Measurements from ENCODE around the gene DHH.
A peak's percentile ranks its signal among the peaks of the same experiment; 100 is the strongest.

Gene DHH

GRCh38 chr12:49108958-49109404, 14.4 kb upstream of the DHH start:
- H3K27ac ChIP-seq (ENCODE audit: low read depth, low read length) = peak overlapping the region; percentile 16
- peaks cover 17 to 37% of the 10 kb centered on the region in 2 donors for H3K4me1 ChIP-seq (ENCODE audit: control insufficient read depth in 1 of 2, insufficient read depth in 2 of 2, low read length in 2 of 2)
- no peaks in the 10 kb centered on the region for H3K27me3 ChIP-seq (ENCODE audit: control insufficient read depth in 1 of 2, insufficient read depth in 2 of 2, low read length in 2 of 2)
- peak overlapping the region; percentile 66 to 89 for H3K9ac ChIP-seq (ENCODE audit: low read depth in 1 of 2, low read length in 2 of 2)
- H3K36me3 ChIP-seq (ENCODE audit: control insufficient read depth in 1 of 2, insufficient read depth in 2 of 2, low read length in 2 of 2) = peaks cover 2 to 28% of the 10 kb centered on the region in 2 donors
- no peaks in the 10 kb centered on the region for H3K9me3 ChIP-seq (ENCODE audit: control insufficient read depth in 1 of 2, low read length in 2 of 2)
- H3K4me3 ChIP-seq (ENCODE audit: low read depth in 1 of 2, low read length in 2 of 2) = peak overlapping the region; percentile 80 to 85

GRCh38 chr12:49105504-49106084, 11.0 kb upstream of the DHH start:
- Histone ChIP-seq H3K9me3 (ENCODE audit: control insufficient read depth in 1 of 2, low read length in 2 of 2) (no peaks in the 10 kb centered on the region), H3K27ac (ENCODE audit: low read depth, low read length) (no peak overlapping the region), H3K9ac (ENCODE audit: low read depth in 1 of 2, low read length in 2 of 2) (no peak overlapping the region), H3K4me3 (ENCODE audit: low read depth in 1 of 2, low read length in 2 of 2) (no peak overlapping the region), H3K4me1 (ENCODE audit: control insufficient read depth in 1 of 2, insufficient read depth in 2 of 2, low read length in 2 of 2) (peaks cover 17 to 34% of the 10 kb centered on the region in 2 donors), H3K36me3 (ENCODE audit: control insufficient read depth in 1 of 2, insufficient read depth in 2 of 2, low read length in 2 of 2) (peaks cover 36 to 59% of the 10 kb centered on the region in 2 donors), H3K27me3 (ENCODE audit: control insufficient read depth in 1 of 2, insufficient read depth in 2 of 2, low read length in 2 of 2) (no peaks in the 10 kb centered on the region)

- Histone ChIP-seq H3K9ac (ENCODE audit: low read depth in 1 of 2, low read length in 2 of 2) (no peak overlapping the region), H3K27ac (ENCODE audit: low read depth, low read length) (no peak overlapping the region), H3K4me3 (ENCODE audit: low read depth in 1 of 2, low read length in 2 of 2) (no peak overlapping the region), H3K4me1 (ENCODE audit: control insufficient read depth in 1 of 2, insufficient read depth in 2 of 2, low read length in 2 of 2) (peaks cover 17 to 34% of the 10 kb centered on the region in 2 donors), H3K36me3 (ENCODE audit: control insufficient read depth in 1 of 2, insufficient read depth in 2 of 2, low read length in 2 of 2) (peaks cover 40 to 66% of the 10 kb centered on the region in 2 donors), H3K9me3 (ENCODE audit: control insufficient read depth in 1 of 2, low read length in 2 of 2) (no peaks in the 10 kb centered on the region), H3K27me3 (ENCODE audit: control insufficient read depth in 1 of 2, insufficient read depth in 2 of 2, low read length in 2 of 2) (no peaks in the 10 kb centered on the region)
These were observed 10.2 kb upstream of the DHH start for GRCh38 chr12:49104822-49105221.

GRCh38 chr12:49100380-49100779, 5.8 kb upstream of the DHH start:
- H3K27me3 ChIP-seq (ENCODE audit: control insufficient read depth in 1 of 2, insufficient read depth in 2 of 2, low read length in 2 of 2) = peaks cover 0 to 2% of the 10 kb centered on the region in 2 donors
- H3K9me3 ChIP-seq (ENCODE audit: control insufficient read depth in 1 of 2, low read length in 2 of 2) = no peaks in the 10 kb centered on the region
- no peak overlapping the region for H3K27ac ChIP-seq (ENCODE audit: low read depth, low read length)
- peaks cover 54 to 73% of the 10 kb centered on the region in 2 donors for H3K36me3 ChIP-seq (ENCODE audit: control insufficient read depth in 1 of 2, insufficient read depth in 2 of 2, low read length in 2 of 2)
- no peak overlapping the region for H3K9ac ChIP-seq (ENCODE audit: low read depth in 1 of 2, low read length in 2 of 2)
- no peak overlapping the region for H3K4me3 ChIP-seq (ENCODE audit: low read depth in 1 of 2, low read length in 2 of 2)
- H3K4me1 ChIP-seq (ENCODE audit: control insufficient read depth in 1 of 2, insufficient read depth in 2 of 2, low read length in 2 of 2) = peaks cover 0 to 8% of the 10 kb centered on the region in 2 donors

- H3K27ac ChIP-seq (ENCODE audit: low read depth, low read length) = no peak overlapping the region
- H3K4me1 ChIP-seq (ENCODE audit: control insufficient read depth in 1 of 2, insufficient read depth in 2 of 2, low read length in 2 of 2) = peaks cover 9% of the 10 kb centered on the region in 2 donors
- H3K9ac ChIP-seq (ENCODE audit: low read depth in 1 of 2, low read length in 2 of 2) = no peak overlapping the region
- H3K27me3 ChIP-seq (ENCODE audit: control insufficient read depth in 1 of 2, insufficient read depth in 2 of 2, low read length in 2 of 2) = peaks cover 10 to 18% of the 10 kb centered on the region in 2 donors
- peaks cover 48 to 56% of the 10 kb centered on the region in 2 donors for H3K36me3 ChIP-seq (ENCODE audit: control insufficient read depth in 1 of 2, insufficient read depth in 2 of 2, low read length in 2 of 2)
- no peak overlapping the region for H3K4me3 ChIP-seq (ENCODE audit: low read depth in 1 of 2, low read length in 2 of 2)
- no peaks in the 10 kb centered on the region for H3K9me3 ChIP-seq (ENCODE audit: control insufficient read depth in 1 of 2, low read length in 2 of 2)
These were observed 4.1 kb upstream of the DHH start for GRCh38 chr12:49098703-49099102.

- Histone ChIP-seq H3K27me3 (ENCODE audit: control insufficient read depth in 1 of 2, insufficient read depth in 2 of 2, low read length in 2 of 2) (peaks cover 16 to 25% of the 10 kb centered on the region in 2 donors), H3K4me3 (ENCODE audit: low read depth in 1 of 2, low read length in 2 of 2) (no peak overlapping the region), H3K9me3 (ENCODE audit: control insufficient read depth in 1 of 2, low read length in 2 of 2) (no peaks in the 10 kb centered on the region), H3K4me1 (ENCODE audit: control insufficient read depth in 1 of 2, insufficient read depth in 2 of 2, low read length in 2 of 2) (peaks cover 10 to 11% of the 10 kb centered on the region in 2 donors), H3K27ac (ENCODE audit: low read depth, low read length) (no peak overlapping the region), H3K9ac (ENCODE audit: low read depth in 1 of 2, low read length in 2 of 2) (no peak overlapping the region), H3K36me3 (ENCODE audit: control insufficient read depth in 1 of 2, insufficient read depth in 2 of 2, low read length in 2 of 2) (peaks cover 42 to 51% of the 10 kb centered on the region in 2 donors)
These were observed 3.4 kb upstream of the DHH start for GRCh38 chr12:49098035-49098451.

- no peaks in the 10 kb centered on the region for H3K9me3 ChIP-seq (ENCODE audit: control insufficient read depth in 1 of 2, low read length in 2 of 2)
- peaks cover 12 to 13% of the 10 kb centered on the region in 2 donors for H3K4me1 ChIP-seq (ENCODE audit: control insufficient read depth in 1 of 2, insufficient read depth in 2 of 2, low read length in 2 of 2)
- H3K27ac ChIP-seq (ENCODE audit: low read depth, low read length) = no peak overlapping the region
- no peak overlapping the region for H3K4me3 ChIP-seq (ENCODE audit: low read depth in 1 of 2, low read length in 2 of 2)
- H3K9ac ChIP-seq (ENCODE audit: low read depth in 1 of 2, low read length in 2 of 2) = no peak overlapping the region
- peaks cover 35 to 44% of the 10 kb centered on the region in 2 donors for H3K36me3 ChIP-seq (ENCODE audit: control insufficient read depth in 1 of 2, insufficient read depth in 2 of 2, low read length in 2 of 2)
- H3K27me3 ChIP-seq (ENCODE audit: control insufficient read depth in 1 of 2, insufficient read depth in 2 of 2, low read length in 2 of 2) = peaks cover 21 to 31% of the 10 kb centered on the region in 2 donors
These were observed 2.8 kb upstream of the DHH start for GRCh38 chr12:49097381-49097780.

- Histone ChIP-seq H3K4me3 (ENCODE audit: low read depth in 1 of 2, low read length in 2 of 2) (no peak overlapping the region), H3K4me1 (ENCODE audit: control insufficient read depth in 1 of 2, insufficient read depth in 2 of 2, low read length in 2 of 2) (peaks cover 25 to 26% of the 10 kb centered on the region in 2 donors)
These were observed 369 bp upstream of the DHH start for GRCh38 chr12:49094975-49095365.

GRCh38 chr12:49093792-49094159, 825 bp downstream of the DHH start:
- Histone ChIP-seq H3K4me1 (ENCODE audit: control insufficient read depth in 1 of 2, insufficient read depth in 2 of 2, low read length in 2 of 2) (peaks cover 29 to 35% of the 10 kb centered on the region in 2 donors), H3K36me3 (ENCODE audit: control insufficient read depth in 1 of 2, insufficient read depth in 2 of 2, low read length in 2 of 2) (peaks cover 12 to 14% of the 10 kb centered on the region in 2 donors), H3K27ac (ENCODE audit: low read depth, low read length) (no peak overlapping the region), H3K27me3 (ENCODE audit: control insufficient read depth in 1 of 2, insufficient read depth in 2 of 2, low read length in 2 of 2) (peaks cover 56 to 64% of the 10 kb centered on the region in 2 donors), H3K4me3 (ENCODE audit: low read depth in 1 of 2, low read length in 2 of 2) (peak overlapping the region; percentile 36 to 40), H3K9ac (ENCODE audit: low read depth in 1 of 2, low read length in 2 of 2) (no peak overlapping the region), H3K9me3 (ENCODE audit: control insufficient read depth in 1 of 2, low read length in 2 of 2) (no peaks in the 10 kb centered on the region)

More at GRCh38 chr12:49094975-49095365, 369 bp upstream of the DHH start:
- Histone ChIP-seq H3K9me3 (ENCODE audit: control insufficient read depth in 1 of 2, low read length in 2 of 2) (no peaks in the 10 kb centered on the region), H3K36me3 (ENCODE audit: control insufficient read depth in 1 of 2, insufficient read depth in 2 of 2, low read length in 2 of 2) (peaks cover 14 to 21% of the 10 kb centered on the region in 2 donors), H3K9ac (ENCODE audit: low read depth in 1 of 2, low read length in 2 of 2) (no peak overlapping the region), H3K27ac (ENCODE audit: low read depth, low read length) (no peak overlapping the region), H3K27me3 (ENCODE audit: control insufficient read depth in 1 of 2, insufficient read depth in 2 of 2, low read length in 2 of 2) (peaks cover 44 to 53% of the 10 kb centered on the region in 2 donors)

GRCh38 chr12:49092816-49093406, 1.7 kb downstream of the DHH start:
- H3K4me1 ChIP-seq (ENCODE audit: control insufficient read depth in 1 of 2, insufficient read depth in 2 of 2, low read length in 2 of 2) = peaks cover 31 to 43% of the 10 kb centered on the region in 2 donors
- no peak overlapping the region for H3K4me3 ChIP-seq (ENCODE audit: low read depth in 1 of 2, low read length in 2 of 2)
- H3K27ac ChIP-seq (ENCODE audit: low read depth, low read length) = no peak overlapping the region
- H3K36me3 ChIP-seq (ENCODE audit: control insufficient read depth in 1 of 2, insufficient read depth in 2 of 2, low read length in 2 of 2) = peaks cover 12 to 14% of the 10 kb centered on the region in 2 donors
- peaks cover 62 to 69% of the 10 kb centered on the region in 2 donors for H3K27me3 ChIP-seq (ENCODE audit: control insufficient read depth in 1 of 2, insufficient read depth in 2 of 2, low read length in 2 of 2)
- H3K9me3 ChIP-seq (ENCODE audit: control insufficient read depth in 1 of 2, low read length in 2 of 2) = no peaks in the 10 kb centered on the region
- no peak overlapping the region for H3K9ac ChIP-seq (ENCODE audit: low read depth in 1 of 2, low read length in 2 of 2)

Measured in duodenal mucosa (tissue), 2 donors.